Panc1 (cell line): Measurements from ENCODE around the gene VSIG2. TPM values are rescaled to one million over a fixed set of nuclear protein-coding genes. Genes with fewer than 3 reads are reported as not detected.

Source experiments
- ATAC-seq: fragments of 200-7000 bp; cut with Tn5 transposase; 2 replicates; pipeline ENCODE4 v1.9.1; 2020; ENCODE audit warnings: mild to moderate bottlenecking, moderate library complexity
- BruUV-seq: library from RNA; stranded (reverse); fragments of 400-500 nt; replicated peaks from 2 replicates; lab custom pipeline; 2021; lab: Mats Ljungman, UMichigan
- CTCF ChIA-PET: fragments of 300-600 bp; sonication (Branson Sonifier 250); formaldehyde crosslinking; loops from one replicate; lab custom pipeline; 2022; ENCODE audit warnings: antibody characterized with exemption; lab: Charles Lee
- POLR2A ChIA-PET: fragments of 300-600 bp; sonication (Branson Sonifier 250); formaldehyde crosslinking; loops from one replicate; lab custom pipeline; 2022; ENCODE audit warnings: antibody characterized with exemption; lab: Charles Lee
- DNase-seq: peaks from one replicate; pipeline ENCODE4 v3.0.0-alpha.2; 2010; ENCODE audit warnings: low read depth, low spot score
- H3K27ac ChIP-seq: 2 replicates; pipeline ENCODE4 v1.5.1; 2011; ENCODE audit warnings: mild to moderate bottlenecking, low read length, inconsistent platforms
- H3K27me3 ChIP-seq: fragments of 200-500 bp; sonication (Bioruptor generic); 2 replicates; pipeline ENCODE4 v1.6.0; 2014; ENCODE audit warnings: low read length, inconsistent platforms; ENCODE audit not compliant: control insufficient read depth, insufficient read depth
- H3K36me3 ChIP-seq: fragments of 200-500 bp; sonication (Bioruptor generic); 2 replicates; pipeline ENCODE4 v1.5.1; 2014; ENCODE audit warnings: inconsistent platforms, mild to moderate bottlenecking, low read length, moderate library complexity; ENCODE audit not compliant: control insufficient read depth, insufficient read depth
- H3K4me1 ChIP-seq: 2 replicates; pipeline ENCODE4 v1.5.1; 2011; ENCODE audit warnings: inconsistent platforms, mild to moderate bottlenecking, low read length, moderate library complexity; ENCODE audit not compliant: control insufficient read depth, insufficient read depth
- H3K4me3 ChIP-seq, 2 experiments: 2 replicates each; pipeline ENCODE4 v1.5.1; 2011 to 2012; ENCODE audit warnings: low read depth in 2 of 2, low read length in 2 of 2, mild to moderate bottlenecking in 2 of 2, inconsistent platforms in 1 of 2, moderate library complexity in 1 of 2
- H3K9me3 ChIP-seq: fragments of 200-500 bp; sonication (Bioruptor generic); 2 replicates; pipeline ENCODE4 v1.5.1; 2014; ENCODE audit warnings: low read depth, mild to moderate bottlenecking, inconsistent platforms, low read length, moderate library complexity; ENCODE audit not compliant: control insufficient read depth, insufficient read depth
- CTCF ChIP-seq: fragments of 450-650 bp; IDR thresholded peaks from 2 replicates; pipeline ENCODE4 v1.5.1; 2017; ENCODE audit warnings: mild to moderate bottlenecking
- POLR2AphosphoS5 ChIP-seq: IDR thresholded peaks from 2 replicates; pipeline ENCODE4 v1.6.1; 2012; ENCODE audit warnings: mild to moderate bottlenecking, low read depth, low read length, moderate library complexity
- REST ChIP-seq, 2 experiments: IDR thresholded peaks; 2 replicates each; pipeline ENCODE4 v1.6.1; 2011 to 2012; ENCODE audit warnings: low read depth in 2 of 2, control low read depth in 1 of 2, low read length in 1 of 2, mild to moderate bottlenecking in 1 of 2, moderate library complexity in 1 of 2; ENCODE audit not compliant: insufficient read depth in 1 of 2
- SIN3A ChIP-seq: IDR thresholded peaks from 2 replicates; pipeline ENCODE4 v1.6.1; 2012; ENCODE audit warnings: low read depth, mild to moderate bottlenecking, low read length, moderate library complexity, borderline replicate concordance; ENCODE audit not compliant: insufficient read depth
- TCF7L2 ChIP-seq: IDR thresholded peaks from 2 replicates; pipeline ENCODE4 v1.6.1; 2011; ENCODE audit warnings: mild to moderate bottlenecking, low read depth, low read length, inconsistent platforms
- in situ Hi-C: cut with HindIII; loops from 2 replicates; pipeline ENCODE4 v1.10.0; 2016; ENCODE audit warnings: low sequenced_read_pairs, low pct_unique_long_range_greater_than_20kb
- intact Hi-C: fragments of 100-400 bp; cut with micrococcal nuclease; formaldehyde crosslinking; loops from one replicate; pipeline ENCODE4 v1.10.0; 2022; ENCODE audit not compliant: unreplicated experiment
- total RNA-seq: library from RNA; stranded (reverse); gene quantifications from one replicate; pipeline ENCODE4 v1.2.1, GENCODE V29; 2021; ENCODE audit not compliant: unreplicated experiment

VSIG2 gene
- total RNA-seq, 1 experiment from 2014 or later = not detected

GRCh38 chr11:124707829-124708228 is 44.2 kb downstream of the VSIG2 start:
- POLR2A ChIA-PET = no interaction called here
- in situ Hi-C loops = no loop called here
- no TSS peak for BruUV-seq
- Histone ChIP-seq H3K4me3 (no peak overlapping the region), H3K4me1 (no peaks in the 10 kb centered on the region), H3K36me3 (no peaks in the 10 kb centered on the region), H3K9me3 (no peaks in the 10 kb centered on the region), H3K27ac (no peak overlapping the region), H3K27me3 (no peaks in the 10 kb centered on the region; the same call in 1 of the 2 replicates)
- TF ChIP-seq CTCF (no peak), SIN3A (no peak), REST (IDR thresholded peaks at IDR 0.05; ENCODE audit: insufficient read depth in 1 of 2, low read depth in 2 of 2, low read length in 1 of 2) (no peak), POLR2AphosphoS5 (no peak), TCF7L2 (no peak)
- CTCF ChIA-PET = no interaction called here
- no peak for DNase-seq
- no peak for ATAC-seq
- intact Hi-C loops = no loop called here

- in situ Hi-C loops (no loop called here), intact Hi-C loops (no loop called here)
- no peaks in the 10 kb centered on the region for H3K4me1 ChIP-seq
- TF ChIP-seq TCF7L2 (no peak), SIN3A (no peak), CTCF (no peak), POLR2AphosphoS5 (no peak), REST (IDR thresholded peaks at IDR 0.05; ENCODE audit: insufficient read depth in 1 of 2, low read depth in 2 of 2, low read length in 1 of 2) (no peak)
- CTCF ChIA-PET = no interaction called here
- ATAC-seq (no peak), DNase-seq (no peak)
- no peak overlapping the region for H3K4me3 ChIP-seq
- no peaks in the 10 kb centered on the region for H3K36me3 ChIP-seq
- no TSS peak for BruUV-seq
- H3K9me3 ChIP-seq = no peaks in the 10 kb centered on the region
- POLR2A ChIA-PET = interaction anchor here (0.6 kb wide), 1 partner anchor 21 kb away, joined by 6 read pairs; no protein-coding TSS in a partner anchor
- no peak overlapping the region for H3K27ac ChIP-seq
- H3K27me3 ChIP-seq = peaks cover 5% of the 10 kb centered on the region; the same call in 1 of the 2 replicates
Measured at GRCh38 chr11:124700028-124700427, 52.0 kb downstream of the VSIG2 start.
